Testis (tissue), 3 donors: ENCODE data around the gene CCR3. TPM values are rescaled to one million over a fixed set of nuclear protein-coding genes. Genes with fewer than 3 reads are reported as not detected.

Experiments
- DNase-seq: peaks from one replicate; pipeline ENCODE4 v3.0.0-alpha.2; 2019
- H3K27ac ChIP-seq, 2 donors: fragments of 200-600 bp; sonication (generic); one replicate each; pipeline ENCODE4 v1.5.1; 2019
- H3K27me3 ChIP-seq: fragments of 200-600 bp; sonication (generic); one replicate; pipeline ENCODE4 v1.5.1; 2019
- H3K36me3 ChIP-seq: fragments of 200-600 bp; sonication (generic); one replicate; pipeline ENCODE4 v1.5.1; 2017; ENCODE audit warnings: low read depth; ENCODE audit errors: missing control alignments
- H3K4me1 ChIP-seq: fragments of 200-600 bp; sonication (generic); one replicate; pipeline ENCODE4 v1.5.1; 2019
- H3K4me3 ChIP-seq, 2 donors: fragments of 200-600 bp; sonication (generic); one replicate each; pipeline ENCODE4 v1.5.1; 2017 to 2019
- H3K9me3 ChIP-seq: fragments of 200-600 bp; sonication (generic); one replicate; pipeline ENCODE4 v1.5.1; 2017
- CTCF ChIP-seq, 3 experiments: fragments of 450-650 bp in 2 of 3; fragments of 200-600 bp in 1 of 3; sonication (generic) in 1 of 3; IDR thresholded peaks; one replicate each; pipeline ENCODE4 v1.5.1; 2016 to 2019; ENCODE audit warnings: antibody characterized with exemption in 3 of 3, mild to moderate bottlenecking in 2 of 3, moderate library complexity in 1 of 3
- POLR2A ChIP-seq: fragments of 450-650 bp; IDR thresholded peaks from one replicate; pipeline ENCODE4 v1.6.1; 2017; ENCODE audit warnings: antibody characterized with exemption, mild to moderate bottlenecking, moderate library complexity
- WGBS, 2 donors: methylation state at CpG; one replicate each; pipeline ENCODE4 v1.1.5; 2018; 5-methylcytosine and 5-hydroxymethylcytosine counted together
- intact Hi-C: fragments of 100-400 bp; cut with DNase I; formaldehyde crosslinking; loops from one replicate; pipeline ENCODE4 v1.15.1; 2023; ENCODE audit warnings: low total_unique reads
- polyA plus RNA-seq: library from polyadenylated mRNA; stranded (reverse); fragments of 350-450 nt; fragmentation: Illumina TruSeq; extraction: RNeasy Lipid Tissue Mini Kit (QIAGEN cat#74804); gene quantifications from one replicate; pipeline ENCODE4 v1.2.3, GENCODE V29; 2014; ENCODE audit warnings: low read depth, low replicate concordance; ENCODE audit not compliant: insufficient read depth
- total RNA-seq, 2 donors: library from RNA; depleted of rRNA; stranded (reverse); fragments of >200 nt; gene quantifications; one replicate each; pipeline ENCODE4 v1.2.3, GENCODE V29; 2016

Gene CCR3
- total and polyA plus RNA-seq, 3 donors from 2014 or later: not detected

DNA sequence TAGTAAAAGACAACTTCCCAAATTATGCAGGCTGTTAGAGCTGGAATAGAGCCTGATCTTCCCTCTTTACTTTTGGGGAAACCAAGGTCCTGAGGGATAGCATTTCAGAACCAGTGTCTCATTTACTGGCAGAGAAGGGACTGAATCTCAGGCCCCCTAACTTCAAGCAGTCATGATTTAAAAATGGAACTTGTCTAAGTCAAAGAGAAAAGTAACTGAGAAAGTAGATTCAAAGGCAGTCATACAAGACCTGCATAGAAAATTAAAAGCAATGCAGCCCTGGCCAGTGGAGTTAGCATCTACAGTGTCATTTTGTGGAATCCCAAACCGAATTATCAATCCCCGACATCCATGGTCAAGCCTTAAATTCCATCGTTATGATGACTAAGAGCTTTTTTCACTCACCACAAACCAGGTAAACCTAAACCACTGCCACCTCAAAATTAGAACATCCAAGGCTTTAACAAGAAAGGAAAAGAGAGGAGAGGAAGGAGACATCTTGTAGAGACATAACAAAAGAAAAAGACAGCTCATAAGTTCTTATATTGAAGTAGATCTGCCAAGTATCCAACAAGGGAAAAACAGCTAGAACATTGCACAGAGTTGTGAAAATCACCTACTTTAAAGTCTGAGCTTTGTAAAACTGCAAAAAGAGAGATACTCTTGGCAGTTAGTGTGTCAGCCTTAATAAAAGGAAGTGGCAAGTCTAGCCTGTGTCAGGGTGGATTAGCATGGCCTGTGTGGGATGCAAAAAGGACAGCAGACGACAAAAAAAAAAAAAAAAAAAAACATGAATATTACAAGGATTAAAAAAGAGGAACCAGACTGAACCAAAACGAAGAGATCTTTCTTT is 57.6 kb downstream of the CCR3 start:
- no peak for TF ChIP-seq POLR2A
- Histone ChIP-seq H3K4me1 (peaks cover 4% of the 10 kb centered on the region), H3K4me3 (no peak overlapping the region), H3K9me3 (no peaks in the 10 kb centered on the region), H3K36me3 (no peaks in the 10 kb centered on the region), H3K27ac (no peak overlapping the region), H3K27me3 (no peaks in the 10 kb centered on the region)
- intact Hi-C loops: no loop called here
- WGBS, 2 donors: 78 to 94% methylated on average over 5 of the region's 5 CpGs
- no peak for DNase-seq

DNA sequence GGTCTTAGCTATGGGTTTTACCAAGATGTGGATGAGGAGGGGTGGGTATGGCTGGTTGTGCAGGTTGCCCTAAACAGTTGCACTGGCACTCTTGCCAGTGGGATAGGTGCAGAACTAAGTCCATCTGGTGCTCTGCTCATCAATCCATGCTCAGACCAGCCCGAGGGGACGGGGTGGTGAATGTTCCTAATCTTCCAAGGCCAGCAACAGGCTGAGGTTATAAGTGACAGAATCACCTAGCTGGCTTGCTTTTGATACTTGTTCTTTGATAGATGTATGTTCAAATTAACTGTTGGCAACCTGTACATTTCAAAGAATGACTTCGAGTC is 58.2 kb downstream of the CCR3 start:
- Histone ChIP-seq H3K4me3 (no peak overlapping the region), H3K4me1 (peaks cover 4% of the 10 kb centered on the region), H3K27ac (no peak overlapping the region), H3K9me3 (no peaks in the 10 kb centered on the region), H3K36me3 (no peaks in the 10 kb centered on the region), H3K27me3 (no peaks in the 10 kb centered on the region)
- intact Hi-C loops: no loop called here
- no peak for TF ChIP-seq POLR2A
- TF ChIP-seq CTCF (IDR thresholded peaks at IDR 0.05): no peak
- 75 to 84% methylated on average over 3 of the region's 3 CpGs for WGBS, 2 donors
- DNase-seq: no peak

GRCh38 chr3:46301122-46301835 is 59.0 kb downstream of the CCR3 start:
- 69 to 79% methylated on average over 7 of the region's 7 CpGs for WGBS, 2 donors
- no peaks in the 10 kb centered on the region for H3K9me3 ChIP-seq
- no peak overlapping the region for H3K27ac ChIP-seq
- no peak overlapping the region for H3K4me3 ChIP-seq
- H3K4me1 ChIP-seq: peaks cover 4% of the 10 kb centered on the region
- no peak for DNase-seq
- H3K27me3 ChIP-seq: no peaks in the 10 kb centered on the region
- TF ChIP-seq POLR2A (no peak), CTCF (IDR thresholded peaks at IDR 0.05) (no peak)
- intact Hi-C loops: no loop called here
- H3K36me3 ChIP-seq: no peaks in the 10 kb centered on the region

DNA sequence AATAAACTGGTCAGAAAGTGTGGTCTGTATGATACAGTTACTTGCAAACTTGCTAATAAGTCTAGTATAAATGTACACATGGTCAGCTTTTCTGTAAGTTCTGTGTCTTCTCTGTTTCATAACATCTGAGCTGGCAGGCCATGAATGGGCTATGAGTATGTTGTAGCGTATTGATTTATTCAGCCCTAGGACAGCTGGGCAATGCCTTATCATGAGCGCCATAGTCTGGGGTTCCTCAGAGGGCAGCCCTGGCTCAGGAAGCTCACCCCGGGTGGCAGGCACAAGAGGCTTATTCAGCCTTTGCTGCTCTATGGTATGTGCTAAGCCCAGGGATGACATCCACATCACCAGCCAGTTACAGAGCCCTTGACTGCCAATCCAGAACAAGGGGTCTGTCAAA is 61.0 kb downstream of the CCR3 start:
- TF ChIP-seq POLR2A (no peak), CTCF (IDR thresholded peaks at IDR 0.05) (no peak)
- no peak for DNase-seq
- 76 to 100% methylated on average over 1 to 3 of the region's 3 CpGs for WGBS, 2 donors
- no peaks in the 10 kb centered on the region for H3K36me3 ChIP-seq
- H3K4me1 ChIP-seq: no peaks in the 10 kb centered on the region
- no peak overlapping the region for H3K4me3 ChIP-seq
- intact Hi-C loops: no loop called here
- no peaks in the 10 kb centered on the region for H3K9me3 ChIP-seq
- H3K27me3 ChIP-seq: no peaks in the 10 kb centered on the region
- no peak overlapping the region for H3K27ac ChIP-seq

GRCh38 chr3:46304739-46305138 is 62.5 kb downstream of the CCR3 start:
- intact Hi-C loops: no loop called here
- DNase-seq: no peak
- H3K9me3 ChIP-seq: no peaks in the 10 kb centered on the region
- TF ChIP-seq CTCF (IDR thresholded peaks at IDR 0.05): no peak
- TF ChIP-seq POLR2A: no peak
- no peak overlapping the region for H3K27ac ChIP-seq
- WGBS, 2 donors: 89 to 90% methylated on average over 3 of the region's 3 CpGs
- H3K4me1 ChIP-seq: no peaks in the 10 kb centered on the region
- no peaks in the 10 kb centered on the region for H3K27me3 ChIP-seq
- no peak overlapping the region for H3K4me3 ChIP-seq
- H3K36me3 ChIP-seq: no peaks in the 10 kb centered on the region
